ENCODE results near the gene RNASE9.
"Not testable (repeated sequence)": the region's sequence is repeated elsewhere in the genome, so short reads cannot be mapped to it uniquely, and the experiment has no call there.

RNASE9 gene

GRCh38 chr14:20522332-20522731 lies 38.5 kb downstream of the RNASE9 start:
- no peak for DNase-seq (ENCODE audit: low read depth in 2 of 2)

- DNase-seq (ENCODE audit: low read depth in 2 of 2): no peak
Observed at GRCh38 chr14:20516921-20517320, 43.9 kb downstream of the RNASE9 start.

GRCh38 chr14:20515846-20516245 lies 45.0 kb downstream of the RNASE9 start:
- DNase-seq (ENCODE audit: low read depth in 2 of 2): no peak

GRCh38 chr14:20512177-20512905 lies 48.5 kb downstream of the RNASE9 start:
- no peak for DNase-seq (ENCODE audit: low read depth in 2 of 2)

GRCh38 chr14:20508367-20508766 lies 52.5 kb downstream of the RNASE9 start:
- DNase-seq (ENCODE audit: low read depth in 2 of 2): no peak

- DNase-seq (ENCODE audit: low read depth in 2 of 2): not testable (repeated sequence)
Observed at GRCh38 chr14:20507537-20507936, 53.3 kb downstream of the RNASE9 start.

GRCh38 chr14:20506752-20507151 lies 54.1 kb downstream of the RNASE9 start:
- DNase-seq (ENCODE audit: low read depth in 2 of 2): not testable (repeated sequence)

- DNase-seq (ENCODE audit: low read depth in 2 of 2): not testable (repeated sequence)
Observed at GRCh38 chr14:20506276-20506675, 54.6 kb downstream of the RNASE9 start.

Data from stimulated activated CD8-positive, alpha-beta memory T cell treated with anti-CD3 and anti-CD28 coated beads, Interleukin-15, amount 100 ng/mL, for 4 hours (primary cell).